DLD1 (cell line): ENCODE measurements around the gene CTNS.

Experiments used
- in situ Hi-C: cut with HindIII; loops from 2 replicates; pipeline ENCODE4 v1.10.0; 2017; ENCODE audit warnings: low sequenced_read_pairs

CTNS gene

GRCh38 chr17:3657874-3658783, 21.6 kb downstream of the CTNS start:
- in situ Hi-C loops: no loop called here

DNA sequence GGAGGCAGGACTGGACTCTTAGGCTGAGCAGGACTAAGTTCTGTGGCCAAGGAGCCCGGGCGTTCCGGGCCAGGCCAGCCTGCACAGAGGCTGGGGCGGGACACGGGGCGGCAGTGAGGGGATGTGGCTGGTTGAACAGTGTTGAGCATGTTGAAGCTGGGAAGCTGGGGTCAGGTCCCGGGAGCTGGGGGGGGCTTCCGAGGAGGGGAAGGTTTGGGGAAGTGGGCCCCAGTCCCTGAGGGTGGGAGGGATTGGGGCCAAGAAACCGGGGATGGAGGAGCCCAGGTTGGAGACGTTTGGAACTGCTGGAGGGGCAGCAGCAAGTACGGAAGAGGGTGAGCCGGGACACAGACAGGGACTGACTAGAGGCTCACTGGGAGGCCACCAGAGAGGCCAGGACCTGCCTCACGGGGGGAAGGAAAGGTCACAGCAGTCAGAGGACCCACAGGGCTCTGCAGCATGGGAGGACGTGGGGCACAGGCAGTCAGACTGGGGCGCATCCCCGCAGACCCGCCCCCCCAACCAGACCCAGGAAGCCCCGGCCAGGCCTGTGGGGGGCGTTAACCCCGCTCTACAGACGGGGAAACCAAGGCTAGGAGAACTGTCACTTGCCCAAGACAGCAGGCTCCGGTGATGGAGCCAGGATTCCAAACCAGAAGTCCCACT, 22.4 kb downstream of the CTNS start:
- in situ Hi-C loops: no loop called here

DNA sequence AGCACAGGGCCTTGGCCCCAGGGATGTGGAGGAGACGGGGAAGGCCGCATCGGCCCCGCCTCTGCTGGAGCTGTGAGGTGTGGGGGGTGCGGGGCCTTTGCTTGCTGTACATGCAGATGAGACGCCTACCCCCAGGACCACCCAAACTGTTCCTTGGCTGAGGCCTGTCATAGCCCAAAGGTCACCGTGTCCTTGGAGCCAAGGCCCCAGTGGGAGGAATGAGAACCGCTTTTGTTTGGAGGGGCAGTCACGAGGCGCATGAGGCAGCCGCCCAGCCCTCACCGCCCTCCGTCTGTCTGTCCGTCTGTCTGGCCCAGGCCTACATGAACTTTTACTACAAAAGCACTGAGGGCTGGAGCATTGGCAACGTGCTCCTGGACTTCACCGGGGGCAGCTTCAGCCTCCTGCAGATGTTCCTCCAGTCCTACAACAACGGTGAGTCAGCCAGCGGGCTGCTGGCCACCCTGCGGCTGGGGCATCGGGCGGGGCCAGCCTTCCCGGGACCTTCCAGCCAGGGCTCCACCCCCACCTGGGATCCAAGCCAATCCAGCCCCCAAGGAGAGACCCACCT, 23.1 kb downstream of the CTNS start:
- in situ Hi-C loops: no loop called here

GRCh38 chr17:3660311-3660891, 23.8 kb downstream of the CTNS start:
- in situ Hi-C loops: no loop called here

GRCh38 chr17:3663102-3664011, 26.8 kb downstream of the CTNS start:
- in situ Hi-C loops: no loop called here

- in situ Hi-C loops: no loop called here
Observed at GRCh38 chr17:3665834-3666233, 29.3 kb downstream of the CTNS start.

DNA sequence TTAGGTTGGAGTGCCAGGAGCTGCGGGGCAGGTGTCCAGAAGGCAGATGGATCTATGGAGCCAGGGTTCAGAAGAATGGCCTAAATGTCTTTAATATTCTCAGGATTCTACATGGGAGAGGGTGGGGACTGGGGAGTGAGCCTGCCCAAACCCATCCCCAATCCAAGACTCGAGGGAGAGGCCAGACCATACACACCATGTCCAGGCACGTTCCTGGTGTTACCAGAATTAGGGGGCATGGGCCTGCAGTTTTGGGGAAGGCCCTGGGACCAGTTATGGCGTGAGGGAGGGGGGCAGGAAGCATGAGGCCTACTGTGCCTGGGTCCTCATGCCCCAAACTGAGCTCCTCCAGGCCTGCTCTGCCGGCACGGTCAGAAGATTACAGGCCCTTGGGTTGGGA, 30.0 kb downstream of the CTNS start:
- in situ Hi-C loops: no loop called here

DNA sequence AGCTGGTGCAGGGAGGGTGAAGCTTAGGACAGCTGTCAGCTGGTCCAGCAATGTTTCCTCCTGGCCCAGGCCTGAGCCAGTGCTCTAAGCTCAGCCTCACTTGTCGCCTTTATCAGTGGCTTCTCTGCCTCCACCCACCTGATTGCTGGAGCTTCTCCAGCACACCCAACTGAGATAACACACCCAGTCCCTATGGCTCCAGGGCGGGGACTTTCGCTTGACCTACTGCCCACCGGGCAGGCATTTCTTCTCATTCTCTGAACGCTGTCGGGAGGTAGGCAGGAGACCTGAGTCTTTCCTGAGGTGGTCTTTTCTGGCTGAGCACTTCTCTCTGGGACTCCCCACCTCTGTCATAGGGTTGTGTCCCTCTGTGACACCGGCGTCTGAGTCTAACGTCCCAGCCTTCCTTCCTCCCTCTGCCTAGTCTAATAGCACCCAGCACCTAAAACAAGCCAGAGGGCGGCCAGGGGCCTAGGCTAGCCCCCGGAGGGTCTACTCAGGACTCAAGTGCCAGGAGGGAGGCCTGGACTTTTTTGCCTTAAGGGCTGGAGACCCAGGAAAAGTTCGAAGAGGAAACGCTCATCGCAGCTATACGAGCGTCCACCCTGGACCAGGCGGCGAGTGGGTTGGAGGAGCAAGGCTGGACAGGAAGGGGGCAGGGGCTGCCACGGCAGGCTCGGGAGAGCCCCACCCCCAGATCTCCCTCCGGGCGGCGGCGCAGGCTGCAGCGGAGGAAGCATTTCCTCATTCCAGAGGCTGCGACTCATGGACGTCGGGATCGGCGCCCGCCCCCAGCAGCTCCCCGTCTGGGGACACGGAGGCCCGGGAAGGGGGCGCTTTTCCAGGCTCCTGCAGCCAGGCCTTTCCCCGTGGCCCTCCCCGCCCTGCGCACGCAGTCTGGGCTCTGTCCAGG, 31.1 kb downstream of the CTNS start:
- in situ Hi-C loops: no loop called here

- in situ Hi-C loops: no loop called here
Observed at GRCh38 chr17:3668279-3669084, 31.9 kb downstream of the CTNS start, which contains the start of the genes EMC6 and TAX1BP3. Gene EMC6 (plus strand): TSS chr17:3668812. CDS start chr17:3669147, 335 bp downstream. Gene TAX1BP3 (minus strand): TSS chr17:3668578. CDS start chr17:3668526, 52 bp downstream.

GRCh38 chr17:3669085-3669347, 32.5 kb downstream of the CTNS start:
- in situ Hi-C loops: no loop called here

- in situ Hi-C loops: no loop called here
Observed at GRCh38 chr17:3669548-3669947, 33.0 kb downstream of the CTNS start.

GRCh38 chr17:3672571-3672970, 36.0 kb downstream of the CTNS start:
- in situ Hi-C loops: no loop called here

DNA sequence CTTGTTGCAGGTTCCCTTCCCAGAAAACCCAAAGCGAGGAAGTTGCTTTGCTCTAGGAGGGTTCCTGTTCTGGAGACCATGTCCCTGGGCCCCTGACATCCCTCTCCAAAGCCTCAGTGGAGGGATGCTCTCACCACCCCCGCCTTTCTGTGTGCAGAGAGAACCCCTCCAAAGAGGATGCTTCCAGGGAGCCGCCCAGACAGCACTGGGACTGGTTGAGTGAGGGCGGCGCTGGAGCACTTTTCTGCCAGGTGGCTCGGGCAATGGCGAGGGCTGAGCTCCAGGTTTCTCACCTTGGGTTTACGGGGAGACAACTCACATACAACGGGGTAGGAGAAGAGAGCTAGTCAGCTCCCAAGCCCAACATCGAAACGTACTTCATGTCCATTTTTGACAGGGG, 39.3 kb downstream of the CTNS start:
- in situ Hi-C loops: no loop called here

DNA sequence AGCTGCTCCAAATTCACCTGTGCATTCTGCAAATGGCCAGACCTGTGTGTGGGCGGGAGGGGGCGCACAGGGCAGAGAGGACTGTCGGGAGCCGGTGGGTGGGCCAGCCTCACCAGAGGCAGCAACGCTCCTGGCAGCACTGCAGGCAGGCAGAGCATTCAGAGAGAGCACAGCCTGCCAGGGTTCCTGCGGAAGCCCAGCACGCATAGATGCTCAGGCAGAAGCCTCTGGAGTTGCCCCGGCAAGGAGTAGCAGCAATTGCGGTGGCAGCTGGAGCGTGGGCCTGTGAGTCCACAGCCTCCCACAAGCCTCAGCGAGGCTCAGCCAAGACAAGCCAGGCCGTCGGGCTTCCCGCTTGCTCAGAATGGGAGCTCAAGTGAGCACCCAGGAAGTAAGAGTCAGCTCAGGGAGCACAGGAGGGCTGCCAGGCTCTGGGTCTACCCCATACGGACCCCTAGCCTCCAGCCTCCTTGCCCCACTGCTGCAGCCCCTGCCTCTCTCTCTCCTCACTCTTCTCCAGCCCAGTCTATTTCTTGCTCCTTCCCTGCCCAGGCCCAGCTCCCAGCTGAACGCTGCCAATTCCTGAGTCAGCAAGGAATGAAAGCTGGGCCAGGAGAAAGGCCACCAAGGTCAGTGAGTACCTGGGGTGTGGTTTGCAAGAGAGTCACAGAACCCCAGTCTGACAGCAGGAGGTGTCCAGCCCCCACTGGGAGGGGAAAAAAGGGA, 41.7 kb downstream of the CTNS start:
- in situ Hi-C loops: no loop called here

DNA sequence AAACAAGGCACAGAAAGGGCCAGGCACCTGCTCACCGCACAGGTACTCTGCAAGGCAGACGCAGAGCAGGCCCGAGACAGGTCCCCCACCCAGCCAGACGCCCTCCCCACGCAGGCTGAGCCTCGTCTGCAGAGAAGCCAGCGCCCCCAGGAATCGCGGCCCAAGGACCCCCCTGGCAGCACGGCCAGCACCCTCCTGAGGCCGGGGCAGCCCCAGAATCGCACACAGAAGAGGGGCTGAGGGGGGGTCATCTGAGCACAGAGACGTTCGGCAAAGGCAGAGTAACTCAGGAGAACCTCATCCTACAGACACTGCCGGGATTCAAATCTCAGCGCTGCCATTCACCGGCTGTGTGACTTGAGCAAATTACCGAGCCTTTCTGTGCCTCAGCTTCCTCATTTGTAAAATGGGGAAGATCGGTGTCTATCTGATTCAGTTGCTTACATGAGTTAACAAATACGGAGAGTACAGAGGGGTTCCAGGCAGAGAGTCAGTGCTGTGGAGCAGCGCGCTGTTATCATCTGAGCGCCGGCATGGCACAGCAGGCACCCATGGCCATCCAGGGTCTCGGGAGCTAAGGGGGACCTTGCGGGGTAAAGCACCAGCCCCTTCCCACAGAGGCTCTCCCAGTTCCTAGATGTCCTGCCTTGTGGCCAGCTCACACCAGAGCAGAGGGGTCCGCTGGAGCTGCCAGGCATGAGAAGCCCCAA, 42.4 kb downstream of the CTNS start:
- in situ Hi-C loops: no loop called here

- in situ Hi-C loops: no loop called here
Observed at GRCh38 chr17:3679531-3680126, 43.1 kb downstream of the CTNS start.

DNA sequence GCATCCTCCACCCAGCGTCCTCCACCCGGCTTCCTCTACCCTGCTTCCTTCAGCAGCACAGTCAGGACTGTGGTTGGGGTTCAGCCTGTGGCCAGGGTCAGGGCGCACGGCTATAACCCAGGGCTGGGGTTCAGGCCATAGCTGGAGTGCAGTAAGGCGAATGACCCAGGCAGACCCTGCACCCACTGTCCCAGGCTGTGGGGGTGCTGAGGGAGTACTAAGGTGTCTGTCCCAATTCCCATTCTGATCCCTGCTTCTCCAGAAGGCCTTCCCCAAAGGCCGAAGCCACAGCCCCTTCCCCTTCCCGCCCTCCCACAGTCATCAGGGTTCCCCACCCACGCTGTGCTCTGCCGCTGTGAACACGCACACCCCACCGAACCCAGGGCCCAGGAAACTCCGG, 44.5 kb downstream of the CTNS start:
- in situ Hi-C loops: no loop called here
